ENCODE measurements around the gene ZNF280D. TPM values are rescaled to one million over a fixed set of nuclear protein-coding genes. Genes with fewer than 3 reads are reported as not detected.

ZNF280D gene
- total RNA-seq, 1 donor from 2014 or later, result 12.5 TPM

- TF ChIP-seq CTCF (IDR thresholded peaks at IDR 0.05), result no peak
- H3K36me3 Mint-ChIP-seq (ENCODE audit: low read depth), result peaks cover 2% of the 10 kb centered on the region
- H3K9me3 Mint-ChIP-seq (ENCODE audit: low read depth), result no peaks in the 10 kb centered on the region
- no peak overlapping the region for H3K27ac Mint-ChIP-seq (ENCODE audit: unreplicated experiment)
- H3K4me3 Mint-ChIP-seq (ENCODE audit: unreplicated experiment), result no peak overlapping the region
- H3K27me3 Mint-ChIP-seq (ENCODE audit: low read depth), result no peaks in the 10 kb centered on the region
- peaks cover 3% of the 10 kb centered on the region for H3K4me1 Mint-ChIP-seq (ENCODE audit: low read depth)
- DNase-seq (ENCODE audit: low spot score), result no peak
Measured at GRCh38 chr15:56648311-56648710, 85.0 kb downstream of the ZNF280D start.

DNA sequence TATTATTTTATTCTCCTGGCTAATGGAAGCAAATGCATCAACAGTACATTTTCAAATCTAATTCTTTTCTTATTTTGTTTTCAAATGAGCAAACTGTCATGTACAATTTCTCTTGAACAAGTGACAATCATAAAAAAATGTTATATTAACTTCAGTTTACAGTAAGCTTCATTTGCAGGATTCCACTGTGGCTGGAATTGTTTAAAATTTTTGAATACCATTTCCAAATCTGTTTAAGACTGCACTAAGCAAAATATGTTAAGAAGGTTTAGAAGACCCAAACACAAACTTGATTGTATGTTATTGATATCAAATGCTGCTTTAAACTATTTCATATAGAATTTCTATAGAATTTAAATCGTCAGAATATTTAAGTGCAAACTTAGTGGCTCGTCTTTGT, 92.8 kb downstream of the ZNF280D start:
- DNase-seq (ENCODE audit: low spot score), result no peak
- Mint-ChIP-seq H3K36me3 (ENCODE audit: low read depth) (no peaks in the 10 kb centered on the region), H3K27ac (ENCODE audit: unreplicated experiment) (no peak overlapping the region)

DNA sequence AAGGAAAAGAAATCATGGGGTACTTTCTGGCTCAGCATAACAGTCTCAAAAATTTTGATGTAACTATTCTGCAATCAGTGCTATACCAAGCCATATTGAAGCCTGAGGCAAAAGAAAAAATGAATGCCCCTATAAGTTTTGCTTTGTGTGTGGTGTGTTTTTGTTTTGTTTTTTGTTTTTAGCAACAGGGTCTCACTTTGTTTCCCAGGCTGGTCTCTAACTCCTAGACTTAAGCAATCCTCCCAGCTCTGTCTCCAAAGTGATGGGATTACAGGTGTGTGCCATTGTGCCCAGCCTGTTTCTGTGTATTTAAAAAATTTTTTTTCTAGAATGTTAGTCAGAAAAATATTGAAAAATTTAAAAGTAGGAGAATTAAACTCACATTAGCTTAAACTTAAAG, 93.2 kb downstream of the ZNF280D start:
- no peak overlapping the region for H3K27ac Mint-ChIP-seq (ENCODE audit: unreplicated experiment)
- H3K4me1 Mint-ChIP-seq (ENCODE audit: low read depth), result no peaks in the 10 kb centered on the region
- H3K4me3 Mint-ChIP-seq (ENCODE audit: unreplicated experiment), result no peak overlapping the region
- no peaks in the 10 kb centered on the region for H3K9me3 Mint-ChIP-seq (ENCODE audit: low read depth)
- TF ChIP-seq CTCF (IDR thresholded peaks at IDR 0.05), result no peak
- H3K27me3 Mint-ChIP-seq (ENCODE audit: low read depth), result no peaks in the 10 kb centered on the region
- no peaks in the 10 kb centered on the region for H3K36me3 Mint-ChIP-seq (ENCODE audit: low read depth)
- DNase-seq (ENCODE audit: low spot score), result no peak

More for the DNA sequence above, 92.8 kb downstream of the ZNF280D start:
- no peak overlapping the region for H3K4me3 Mint-ChIP-seq (ENCODE audit: unreplicated experiment)
- H3K27me3 Mint-ChIP-seq (ENCODE audit: low read depth), result no peaks in the 10 kb centered on the region
- no peaks in the 10 kb centered on the region for H3K9me3 Mint-ChIP-seq (ENCODE audit: low read depth)
- H3K4me1 Mint-ChIP-seq (ENCODE audit: low read depth), result no peaks in the 10 kb centered on the region
- TF ChIP-seq CTCF (IDR thresholded peaks at IDR 0.05), result no peak

DNA sequence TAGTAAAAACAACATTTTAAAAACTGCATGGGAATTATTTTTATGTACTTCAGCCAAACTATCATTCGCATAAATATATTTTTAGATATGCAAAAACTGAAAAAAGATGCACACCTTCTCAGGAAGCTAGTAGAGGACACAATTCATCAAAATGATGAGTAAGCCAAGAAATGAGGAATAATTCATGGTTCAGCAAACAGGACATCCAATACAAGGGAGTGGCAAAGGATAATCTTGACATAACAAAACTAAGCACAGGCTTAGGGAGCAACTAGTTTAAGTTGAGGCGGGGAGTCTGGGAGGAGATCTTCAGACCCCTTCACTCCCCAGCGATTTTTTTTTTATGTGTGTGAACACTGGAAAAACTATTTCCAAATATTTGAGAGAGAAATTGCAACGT, 93.7 kb downstream of the ZNF280D start:
- H3K9me3 Mint-ChIP-seq (ENCODE audit: low read depth), result no peaks in the 10 kb centered on the region
- no peaks in the 10 kb centered on the region for H3K27me3 Mint-ChIP-seq (ENCODE audit: low read depth)
- H3K36me3 Mint-ChIP-seq (ENCODE audit: low read depth), result no peaks in the 10 kb centered on the region
- TF ChIP-seq CTCF (IDR thresholded peaks at IDR 0.05), result no peak
- no peak overlapping the region for H3K4me3 Mint-ChIP-seq (ENCODE audit: unreplicated experiment)
- DNase-seq (ENCODE audit: low spot score), result no peak
- no peaks in the 10 kb centered on the region for H3K4me1 Mint-ChIP-seq (ENCODE audit: low read depth)
- no peak overlapping the region for H3K27ac Mint-ChIP-seq (ENCODE audit: unreplicated experiment)

DNA sequence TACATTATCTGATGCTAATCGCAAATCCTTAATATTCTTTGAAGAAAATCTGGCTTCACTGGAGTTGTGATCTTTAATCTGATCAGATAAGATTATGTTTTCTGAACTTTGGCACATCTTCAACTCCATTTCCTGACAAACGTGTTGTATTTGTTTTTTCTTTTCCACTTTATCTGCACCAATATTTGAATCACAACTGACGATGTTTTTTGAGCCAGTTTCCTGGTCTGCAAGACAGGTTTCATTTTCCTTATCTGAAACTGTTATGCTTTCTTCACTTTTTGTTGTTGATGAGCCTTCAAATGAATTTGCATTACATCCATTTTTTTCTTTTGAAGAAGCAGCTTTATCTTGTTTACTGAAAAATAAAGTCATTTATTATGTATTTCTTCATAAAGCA, 101.5 kb downstream of the ZNF280D start:
- Mint-ChIP-seq H3K4me1 (ENCODE audit: low read depth) (no peaks in the 10 kb centered on the region), H3K9me3 (ENCODE audit: low read depth) (no peaks in the 10 kb centered on the region), H3K36me3 (ENCODE audit: low read depth) (peaks cover 3% of the 10 kb centered on the region), H3K27ac (ENCODE audit: unreplicated experiment) (no peak overlapping the region), H3K4me3 (ENCODE audit: unreplicated experiment) (no peak overlapping the region), H3K27me3 (ENCODE audit: low read depth) (no peaks in the 10 kb centered on the region)
- TF ChIP-seq CTCF (IDR thresholded peaks at IDR 0.05), result no peak
- no peak for DNase-seq (ENCODE audit: low spot score)

Measured in chondrocyte (in vitro differentiated cells).